ENCODE measurements around the gene ALG8.

Gene ALG8

DNA sequence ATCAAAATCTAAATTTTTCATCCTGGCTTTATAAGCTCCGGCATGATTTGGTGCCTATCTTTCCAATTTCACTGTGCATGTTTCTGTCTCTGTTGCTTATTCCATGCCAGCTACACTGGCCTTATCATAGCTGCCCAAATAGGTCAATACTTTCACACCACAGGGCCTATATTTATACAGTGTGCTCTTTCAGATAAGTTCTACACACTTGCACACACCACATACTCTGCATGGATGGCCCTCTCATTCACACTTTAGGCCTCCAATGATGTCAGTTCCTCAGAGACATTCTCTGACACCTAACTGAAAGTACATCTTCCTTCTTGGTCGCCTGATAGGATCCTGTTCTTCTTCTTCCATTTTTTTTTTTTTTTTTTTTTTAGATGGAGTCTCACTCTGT, 7.0 kb downstream of the ALG8 start:
- no peak for DNase-seq (ENCODE audit: low spot score)
- in situ Hi-C loops (cut with MboI; ENCODE audit: low pct_unique_long_range_greater_than_20kb, low sequenced_read_pairs, unreplicated experiment), result no loop called here
- TF ChIP-seq CTCF (IDR thresholded peaks at IDR 0.05; ENCODE audit: extremely low read depth, insufficient read depth, missing control alignments), result no peak

DNA sequence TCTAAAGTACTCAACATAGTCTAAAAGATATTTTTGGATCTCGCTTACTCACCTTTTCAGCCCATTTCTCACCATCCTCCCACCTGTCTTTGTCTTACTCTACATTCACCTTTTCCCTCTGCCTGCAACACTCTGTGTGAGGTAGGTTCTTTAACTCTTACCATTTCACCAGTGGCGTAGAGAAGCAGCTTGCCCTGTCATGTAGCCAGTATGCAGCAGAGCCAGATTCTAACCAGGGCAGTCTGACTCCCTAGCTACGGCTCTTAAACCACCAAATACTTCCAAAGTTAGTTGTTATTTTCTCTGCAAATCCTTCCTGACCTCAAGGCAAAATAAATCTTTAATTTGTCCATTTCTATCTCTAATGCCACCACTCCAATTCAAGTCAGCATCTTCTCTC, 7.5 kb downstream of the ALG8 start:
- in situ Hi-C loops (cut with MboI; ENCODE audit: low pct_unique_long_range_greater_than_20kb, low sequenced_read_pairs, unreplicated experiment), result no loop called here
- no peak for TF ChIP-seq CTCF (IDR thresholded peaks at IDR 0.05; ENCODE audit: extremely low read depth, insufficient read depth, missing control alignments)
- DNase-seq (ENCODE audit: low spot score), result no peak

- no peak for TF ChIP-seq CTCF (IDR thresholded peaks at IDR 0.05; ENCODE audit: extremely low read depth, insufficient read depth, missing control alignments)
- no peak for DNase-seq (ENCODE audit: low spot score)
Observed at GRCh38 chr11:78127403-78127802, 12.0 kb downstream of the ALG8 start.

DNA sequence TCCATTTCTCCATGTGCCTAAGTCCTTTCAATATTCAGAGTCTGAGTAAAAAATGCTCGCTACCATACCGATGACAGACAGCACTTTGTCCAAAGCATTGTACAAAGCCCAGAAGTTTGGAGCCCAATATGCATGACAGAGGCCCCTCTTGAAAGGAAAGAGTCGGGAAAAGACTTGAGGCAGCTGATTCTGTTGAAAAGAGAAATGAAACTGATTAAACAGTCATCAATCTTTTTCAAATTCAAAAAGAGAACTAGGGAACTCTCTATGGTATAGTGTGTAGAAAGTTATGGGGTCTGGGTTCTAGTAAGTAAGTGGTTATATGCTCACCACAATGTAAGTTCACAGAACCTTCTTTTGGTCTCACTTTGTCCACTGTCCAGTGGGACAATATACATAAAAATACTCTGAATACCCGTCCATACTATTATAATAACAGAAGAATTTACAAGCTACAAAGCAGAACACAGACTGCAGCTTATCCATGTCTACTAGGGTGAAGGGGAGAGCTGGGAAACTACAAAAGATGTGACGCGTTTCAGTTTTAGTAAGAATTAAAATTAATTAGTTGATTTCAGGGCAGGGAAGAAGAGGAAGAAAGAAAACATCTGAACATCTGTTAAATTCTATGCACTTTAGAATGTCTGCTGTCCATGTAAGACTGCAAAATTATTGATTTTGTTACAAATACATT, 26.7 kb downstream of the ALG8 start:
- in situ Hi-C loops (cut with MboI; ENCODE audit: low pct_unique_long_range_greater_than_20kb, low sequenced_read_pairs, unreplicated experiment), result no loop called here
- peak; percentile 24 for DNase-seq (ENCODE audit: low spot score)
- no peak for TF ChIP-seq CTCF (IDR thresholded peaks at IDR 0.05; ENCODE audit: extremely low read depth, insufficient read depth, missing control alignments)

More at GRCh38 chr11:78127403-78127802, 12.0 kb downstream of the ALG8 start:
- in situ Hi-C loops (cut with MboI; ENCODE audit: low pct_unique_long_range_greater_than_20kb, low sequenced_read_pairs, unreplicated experiment), result no loop called here

DNA sequence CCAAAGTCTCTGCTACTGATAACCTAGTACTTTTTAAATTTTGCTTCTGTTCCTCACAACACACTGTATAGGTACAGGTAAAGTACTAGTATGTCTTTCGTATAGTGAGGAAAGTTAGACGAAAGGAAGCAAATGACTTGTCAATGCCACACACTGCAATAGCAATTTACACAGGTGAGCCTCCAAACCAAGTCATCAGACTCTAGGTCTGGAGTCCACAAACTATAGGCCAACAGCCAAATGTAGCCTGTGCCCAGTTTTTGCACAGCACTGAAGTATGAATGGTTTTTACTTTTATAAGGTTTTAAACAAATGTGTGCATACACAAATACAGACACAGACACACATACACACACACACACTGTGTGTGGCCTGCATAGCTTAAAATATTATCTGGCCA, 28.1 kb downstream of the ALG8 start:
- no peak for DNase-seq (ENCODE audit: low spot score)
- in situ Hi-C loops (cut with MboI; ENCODE audit: low pct_unique_long_range_greater_than_20kb, low sequenced_read_pairs, unreplicated experiment), result no loop called here
- TF ChIP-seq CTCF (IDR thresholded peaks at IDR 0.05; ENCODE audit: extremely low read depth, insufficient read depth, missing control alignments), result no peak

DNA sequence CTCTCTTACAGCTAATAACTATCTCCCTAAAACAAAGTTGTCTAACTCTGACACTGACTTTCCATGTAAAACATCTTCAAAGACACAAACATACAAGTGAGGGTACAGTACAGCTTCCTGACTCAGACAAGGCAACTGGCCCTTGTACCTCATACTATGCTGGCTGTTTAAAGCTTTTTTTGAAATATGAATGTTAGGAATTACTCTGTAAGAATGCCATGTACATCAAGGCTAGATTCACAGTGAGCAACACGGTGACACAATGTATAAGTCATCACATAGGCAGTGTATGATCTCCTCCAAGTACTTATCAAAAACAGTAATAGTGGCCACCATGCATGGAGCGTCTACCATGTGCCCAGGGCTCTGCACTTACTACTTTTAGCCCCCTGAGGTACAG, 28.6 kb downstream of the ALG8 start:
- in situ Hi-C loops (cut with MboI; ENCODE audit: low pct_unique_long_range_greater_than_20kb, low sequenced_read_pairs, unreplicated experiment), result no loop called here
- no peak for DNase-seq (ENCODE audit: low spot score)
- TF ChIP-seq CTCF (IDR thresholded peaks at IDR 0.05; ENCODE audit: extremely low read depth, insufficient read depth, missing control alignments), result no peak

All from GM13977 (cell line).